ENCODE results near the gene NRTN.

DNA sequence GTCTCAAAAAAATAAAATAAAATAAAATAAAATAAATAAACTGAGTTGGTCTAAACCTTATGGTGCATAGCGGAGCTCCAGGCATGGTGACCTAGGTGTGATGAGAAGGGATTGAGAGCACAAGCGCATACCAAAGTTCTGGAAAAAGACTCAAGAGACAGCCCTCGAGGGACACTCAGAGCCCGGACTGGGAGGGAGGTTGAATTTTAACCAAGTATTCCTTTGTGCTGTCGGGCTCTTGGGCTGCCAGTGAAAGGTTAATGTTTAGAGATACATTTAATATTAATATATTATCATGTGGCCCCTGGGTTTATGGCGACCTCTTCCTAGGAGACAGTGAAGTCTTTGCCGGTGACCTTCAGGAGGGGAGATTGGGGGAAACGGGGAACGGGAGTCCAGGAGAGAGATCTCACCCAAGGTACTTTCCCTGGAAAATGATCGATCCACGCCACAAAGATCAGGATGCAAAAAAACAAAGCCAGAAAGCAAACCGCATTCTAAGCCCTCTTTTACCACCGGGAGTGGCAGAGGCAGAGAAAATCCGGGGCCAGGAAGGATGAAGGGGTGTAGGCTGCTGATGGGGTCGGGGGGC is 33.0 kb downstream of the NRTN start:
- TF ChIP-seq, protein P1, sequence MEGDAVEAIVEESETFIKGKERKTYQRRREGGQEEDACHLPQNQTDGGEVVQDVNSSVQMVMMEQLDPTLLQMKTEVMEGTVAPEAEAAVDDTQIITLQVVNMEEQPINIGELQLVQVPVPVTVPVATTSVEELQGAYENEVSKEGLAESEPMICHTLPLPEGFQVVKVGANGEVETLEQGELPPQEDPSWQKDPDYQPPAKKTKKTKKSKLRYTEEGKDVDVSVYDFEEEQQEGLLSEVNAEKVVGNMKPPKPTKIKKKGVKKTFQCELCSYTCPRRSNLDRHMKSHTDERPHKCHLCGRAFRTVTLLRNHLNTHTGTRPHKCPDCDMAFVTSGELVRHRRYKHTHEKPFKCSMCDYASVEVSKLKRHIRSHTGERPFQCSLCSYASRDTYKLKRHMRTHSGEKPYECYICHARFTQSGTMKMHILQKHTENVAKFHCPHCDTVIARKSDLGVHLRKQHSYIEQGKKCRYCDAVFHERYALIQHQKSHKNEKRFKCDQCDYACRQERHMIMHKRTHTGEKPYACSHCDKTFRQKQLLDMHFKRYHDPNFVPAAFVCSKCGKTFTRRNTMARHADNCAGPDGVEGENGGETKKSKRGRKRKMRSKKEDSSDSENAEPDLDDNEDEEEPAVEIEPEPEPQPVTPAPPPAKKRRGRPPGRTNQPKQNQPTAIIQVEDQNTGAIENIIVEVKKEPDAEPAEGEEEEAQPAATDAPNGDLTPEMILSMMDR (conservative IDR thresholded peaks at IDR 0.05), result no peak
- no peak for TF ChIP-seq EZH2 (IDR thresholded peaks at IDR 0.05; ENCODE audit: low read depth)
